Duodenal mucosa (tissue), 2 donors: Measurements from ENCODE around the gene KRTAP4-3.
"Not testable (repeated sequence)": the region's sequence is repeated elsewhere in the genome, so short reads cannot be mapped to it uniquely, and the experiment has no call there.

Source experiments
- H3K27ac ChIP-seq: one replicate; pipeline ENCODE4 v1.7.0; 2013; ENCODE audit warnings: low read depth, low read length
- H3K27me3 ChIP-seq, 2 donors: one replicate each; pipeline ENCODE4 v1.7.0; 2013; ENCODE audit warnings: low read length in 2 of 2, control low read depth in 1 of 2; ENCODE audit not compliant: insufficient read depth in 2 of 2, control insufficient read depth in 1 of 2
- H3K36me3 ChIP-seq, 2 donors: one replicate each; pipeline ENCODE4 v1.7.0; 2013; ENCODE audit warnings: low read length in 2 of 2, control low read depth in 1 of 2; ENCODE audit not compliant: insufficient read depth in 2 of 2, control insufficient read depth in 1 of 2
- H3K4me1 ChIP-seq, 2 donors: one replicate each; pipeline ENCODE4 v1.7.0; 2013; ENCODE audit warnings: low read length in 2 of 2, control low read depth in 1 of 2; ENCODE audit not compliant: insufficient read depth in 2 of 2, control insufficient read depth in 1 of 2
- H3K4me3 ChIP-seq, 2 donors: one replicate each; pipeline ENCODE4 v1.7.0; 2013; ENCODE audit warnings: low read length in 2 of 2, low read depth in 1 of 2
- H3K9ac ChIP-seq, 2 donors: one replicate each; pipeline ENCODE4 v1.7.0; 2013; ENCODE audit warnings: low read length in 2 of 2, low read depth in 1 of 2
- H3K9me3 ChIP-seq, 2 donors: one replicate each; pipeline ENCODE4 v1.7.0; 2013; ENCODE audit warnings: low read length in 2 of 2, control low read depth in 1 of 2; ENCODE audit not compliant: control insufficient read depth in 1 of 2

Gene KRTAP4-3

GRCh38 chr17:41153856-41154255 is 14.2 kb downstream of the KRTAP4-3 start:
- Histone ChIP-seq H3K27ac (no peak overlapping the region), H3K4me3 (no peak overlapping the region), H3K4me1 (no peaks in the 10 kb centered on the region), H3K36me3 (no peaks in the 10 kb centered on the region), H3K27me3 (peaks cover 0 to 4% of the 10 kb centered on the region in 2 donors), H3K9me3 (no peaks in the 10 kb centered on the region), H3K9ac (no peak overlapping the region)

- Histone ChIP-seq H3K9me3 (no peaks in the 10 kb centered on the region), H3K4me3 (no peak overlapping the region), H3K9ac (no peak overlapping the region), H3K27ac (no peak overlapping the region), H3K27me3 (no peaks in the 10 kb centered on the region), H3K36me3 (no peaks in the 10 kb centered on the region), H3K4me1 (no peaks in the 10 kb centered on the region)
Observed at GRCh38 chr17:41151525-41151924, 16.5 kb downstream of the KRTAP4-3 start.

- Histone ChIP-seq H3K9me3 (no peaks in the 10 kb centered on the region), H3K4me1 (no peaks in the 10 kb centered on the region), H3K36me3 (no peaks in the 10 kb centered on the region), H3K27me3 (no peaks in the 10 kb centered on the region), H3K27ac (no peak overlapping the region), H3K4me3 (no peak overlapping the region), H3K9ac (no peak overlapping the region)
Observed at GRCh38 chr17:41150026-41150425, 18.0 kb downstream of the KRTAP4-3 start.

GRCh38 chr17:41149652-41149985 is 18.4 kb downstream of the KRTAP4-3 start, which contains the start of gene KRTAP4-5:
KRTAP4-5 (minus strand) TSS chr17:41149825; CDS start chr17:41149767, 58 bp downstream.
- H3K9me3 ChIP-seq: no peaks in the 10 kb centered on the region
- H3K4me1 ChIP-seq: no peaks in the 10 kb centered on the region
- no peak within 1 kb of the TSS for H3K9ac ChIP-seq
- H3K27me3 ChIP-seq: no peaks in the 10 kb centered on the region
- no peaks in the 10 kb centered on the region for H3K36me3 ChIP-seq
- H3K27ac ChIP-seq: no peak within 1 kb of the TSS
- H3K4me3 ChIP-seq: no peak within 1 kb of the TSS

GRCh38 chr17:41148971-41149651 is 18.9 kb downstream of the KRTAP4-3 start:
- not testable (repeated sequence) for H3K36me3 ChIP-seq, H3K4me1 ChIP-seq, H3K4me3 ChIP-seq, H3K27ac ChIP-seq, H3K9ac ChIP-seq, H3K9me3 ChIP-seq, H3K27me3 ChIP-seq

- no peaks in the 10 kb centered on the region for H3K4me1 ChIP-seq
- no peaks in the 10 kb centered on the region for H3K36me3 ChIP-seq
- H3K27ac ChIP-seq: no peak overlapping the region
- no peaks in the 10 kb centered on the region for H3K27me3 ChIP-seq
- H3K4me3 ChIP-seq: no peak overlapping the region
- H3K9me3 ChIP-seq: peaks cover 0 to 6% of the 10 kb centered on the region in 2 donors
- no peak overlapping the region for H3K9ac ChIP-seq
Observed at GRCh38 chr17:41147531-41148204, 20.4 kb downstream of the KRTAP4-3 start.

- H3K9me3 ChIP-seq: peaks cover 0 to 6% of the 10 kb centered on the region in 2 donors
- H3K27me3 ChIP-seq: no peaks in the 10 kb centered on the region
- H3K27ac ChIP-seq: no peak overlapping the region
- no peaks in the 10 kb centered on the region for H3K4me1 ChIP-seq
- H3K36me3 ChIP-seq: no peaks in the 10 kb centered on the region
- no peak overlapping the region for H3K4me3 ChIP-seq
- H3K9ac ChIP-seq: no peak overlapping the region
Observed at GRCh38 chr17:41145261-41145660, 22.8 kb downstream of the KRTAP4-3 start.

- H3K27me3 ChIP-seq: no peaks in the 10 kb centered on the region
- H3K9me3 ChIP-seq: peaks cover 0 to 6% of the 10 kb centered on the region in 2 donors
- no peaks in the 10 kb centered on the region for H3K36me3 ChIP-seq
- no peak overlapping the region for H3K4me3 ChIP-seq
- no peak overlapping the region for H3K9ac ChIP-seq
- no peak overlapping the region for H3K27ac ChIP-seq
- H3K4me1 ChIP-seq: no peaks in the 10 kb centered on the region
Observed at GRCh38 chr17:41144846-41145245, 23.2 kb downstream of the KRTAP4-3 start.

- Histone ChIP-seq H3K9me3 (peaks cover 0 to 6% of the 10 kb centered on the region in 2 donors), H3K4me3 (no peak overlapping the region), H3K27ac (no peak overlapping the region), H3K9ac (no peak overlapping the region), H3K36me3 (no peaks in the 10 kb centered on the region), H3K4me1 (no peaks in the 10 kb centered on the region), H3K27me3 (no peaks in the 10 kb centered on the region)
Observed at GRCh38 chr17:41141361-41141760, 26.7 kb downstream of the KRTAP4-3 start.

- Histone ChIP-seq H3K9me3 (peaks cover 0 to 6% of the 10 kb centered on the region in 2 donors), H3K4me3 (no peak within 1 kb of the TSS), H3K36me3 (no peaks in the 10 kb centered on the region), H3K27ac (no peak within 1 kb of the TSS), H3K4me1 (no peaks in the 10 kb centered on the region), H3K27me3 (no peaks in the 10 kb centered on the region), H3K9ac (no peak within 1 kb of the TSS)
Observed at GRCh38 chr17:41140360-41141131, 27.5 kb downstream of the KRTAP4-3 start, which contains the start of gene KRTAP4-6. KRTAP4-6 (minus strand) TSS chr17:41140544; CDS start chr17:41140487, 57 bp downstream.
